Sigmoid colon (tissue), 4 donors: ENCODE measurements around the gene C1orf122.

Source experiments
- POLR2A ChIP-seq, 2 donors: fragments of 450-650 bp; IDR thresholded peaks; one replicate each; pipeline ENCODE4 v1.6.1; 2016; ENCODE audit warnings: antibody characterized with exemption in 2 of 2, mild to moderate bottlenecking in 2 of 2, moderate library complexity in 2 of 2
- POLR2AphosphoS5 ChIP-seq, 4 donors: sonication (generic); formaldehyde crosslinking; IDR thresholded peaks; one replicate each; pipeline ENCODE4 v1.6.1; 2017; ENCODE audit warnings: antibody characterized with exemption in 4 of 4
- TF ChIP-seq, protein P1 (sequence below), 4 experiments: fragments of 450-650 bp in 3 of 4; fragments of 200-600 bp in 1 of 4; IDR thresholded peaks; one replicate each; pipeline ENCODE4 v1.5.1; 2016 to 2019; ENCODE audit warnings: antibody characterized with exemption in 4 of 4, mild to moderate bottlenecking in 3 of 4, moderate library complexity in 2 of 4

DNA sequence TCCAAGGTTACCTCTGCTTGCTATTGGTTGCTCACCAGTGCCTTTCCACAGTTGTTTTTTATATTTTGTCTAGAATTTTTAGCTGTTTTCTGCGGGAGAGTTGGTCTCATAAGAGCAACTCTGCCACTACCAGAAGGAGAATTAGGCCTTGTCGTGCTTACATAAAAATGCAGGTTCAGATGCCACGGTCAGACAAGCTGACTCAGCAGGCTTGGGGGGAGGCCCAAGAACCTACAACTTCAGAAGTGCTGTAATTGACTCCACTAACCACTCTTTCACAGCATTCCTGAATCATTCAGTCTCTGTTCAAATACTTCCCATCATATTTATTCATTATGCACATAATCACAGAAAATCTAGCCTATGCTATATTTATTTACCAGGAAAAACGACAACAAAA is 23.5 kb downstream of the C1orf122 start:
- TF ChIP-seq, protein P1, sequence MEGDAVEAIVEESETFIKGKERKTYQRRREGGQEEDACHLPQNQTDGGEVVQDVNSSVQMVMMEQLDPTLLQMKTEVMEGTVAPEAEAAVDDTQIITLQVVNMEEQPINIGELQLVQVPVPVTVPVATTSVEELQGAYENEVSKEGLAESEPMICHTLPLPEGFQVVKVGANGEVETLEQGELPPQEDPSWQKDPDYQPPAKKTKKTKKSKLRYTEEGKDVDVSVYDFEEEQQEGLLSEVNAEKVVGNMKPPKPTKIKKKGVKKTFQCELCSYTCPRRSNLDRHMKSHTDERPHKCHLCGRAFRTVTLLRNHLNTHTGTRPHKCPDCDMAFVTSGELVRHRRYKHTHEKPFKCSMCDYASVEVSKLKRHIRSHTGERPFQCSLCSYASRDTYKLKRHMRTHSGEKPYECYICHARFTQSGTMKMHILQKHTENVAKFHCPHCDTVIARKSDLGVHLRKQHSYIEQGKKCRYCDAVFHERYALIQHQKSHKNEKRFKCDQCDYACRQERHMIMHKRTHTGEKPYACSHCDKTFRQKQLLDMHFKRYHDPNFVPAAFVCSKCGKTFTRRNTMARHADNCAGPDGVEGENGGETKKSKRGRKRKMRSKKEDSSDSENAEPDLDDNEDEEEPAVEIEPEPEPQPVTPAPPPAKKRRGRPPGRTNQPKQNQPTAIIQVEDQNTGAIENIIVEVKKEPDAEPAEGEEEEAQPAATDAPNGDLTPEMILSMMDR (IDR thresholded peaks at IDR 0.05), result no peak
- no peak for TF ChIP-seq POLR2AphosphoS5 (IDR thresholded peaks at IDR 0.05)
- TF ChIP-seq POLR2A (IDR thresholded peaks at IDR 0.05), result no peak
